H1 (cell line): ENCODE results near the gene CNOT6L. TPM values are rescaled to one million over a fixed set of nuclear protein-coding genes. Genes with fewer than 3 reads are reported as not detected.

Source experiments
- CTCF ChIA-PET: fragments of 300-600 bp; sonication (Branson Sonifier 250); formaldehyde crosslinking; loops from one replicate; lab custom pipeline; 2021; ENCODE audit not compliant: partially characterized antibody; lab: Charles Lee
- POLR2A ChIA-PET: fragments of 300-600 bp; sonication (Branson Sonifier 250); formaldehyde crosslinking; loops from one replicate; lab custom pipeline; 2021; ENCODE audit warnings: inconsistent platforms; ENCODE audit not compliant: partially characterized antibody; lab: Charles Lee
- DNase-seq, 2 experiments: peaks; one replicate each; pipeline versions ENCODE4 v3.0.0 to v3.0.0-alpha.2; 2010 to 2022; ENCODE audit warnings: low spot score in 2 of 2, low read depth in 1 of 2, mixed read lengths in 1 of 2
- FAIRE-seq: peaks from 2 replicates; lab custom pipeline; 2011; peaks lifted over from hg19 to GRCh38; lab: Jason Lieb, UNC
- H2AFZ ChIP-seq: 2 replicates; pipeline ENCODE4 v1.8.1; 2012; ENCODE audit warnings: low read length, inconsistent platforms
- H2AK5ac ChIP-seq: 2 replicates; pipeline ENCODE4 v1.6.1; 2013; ENCODE audit warnings: low read depth, low read length
- H2BK120ac ChIP-seq: replicated peaks from 2 replicates; pipeline ENCODE3; 2013; ENCODE audit warnings: low read depth, low read length, inconsistent platforms
- H2BK12ac ChIP-seq: 2 replicates; pipeline ENCODE4 v1.6.1; 2013; ENCODE audit warnings: low read depth, low read length
- H2BK15ac ChIP-seq: 2 replicates; pipeline ENCODE4 v1.6.1; 2013; ENCODE audit warnings: low read length
- H2BK20ac ChIP-seq: 2 replicates; pipeline ENCODE4 v1.6.1; 2013; ENCODE audit warnings: low read length
- H2BK5ac ChIP-seq: 2 replicates; pipeline ENCODE4 v1.6.1; 2013; ENCODE audit warnings: low read depth, low read length
- H3K14ac ChIP-seq: 2 replicates; pipeline ENCODE4 v1.6.1; 2013; ENCODE audit warnings: inconsistent platforms; ENCODE audit not compliant: insufficient read length
- H3K18ac ChIP-seq: 2 replicates; pipeline ENCODE4 v1.6.1; 2013; ENCODE audit warnings: low read length; ENCODE audit errors: extremely low read depth
- H3K23ac ChIP-seq: 2 replicates; pipeline ENCODE4 v1.6.1; 2013; ENCODE audit warnings: inconsistent platforms; ENCODE audit not compliant: insufficient read length
- H3K23me2 ChIP-seq: 2 replicates; pipeline ENCODE4 v1.6.1; 2013; ENCODE audit warnings: low read depth, low read length
- H3K27ac ChIP-seq: 2 replicates; pipeline ENCODE4 v1.6.1; 2011; ENCODE audit warnings: low read depth, low read length, inconsistent platforms
- H3K27me3 ChIP-seq, 4 experiments: replicated peaks in 1 of 4; 1 replicate in 1 of 4; 2 replicates in 3 of 4; pipeline versions ENCODE4 v1.6.1 to v1.8.1; 2011 to 2013; ENCODE audit warnings: low read length in 3 of 4, mild to moderate bottlenecking in 3 of 4, inconsistent platforms in 2 of 4, mixed read lengths in 2 of 4, moderate library complexity in 1 of 4; ENCODE audit not compliant: control insufficient read depth in 3 of 4, insufficient read depth in 3 of 4; ENCODE audit errors: extremely low read depth in 1 of 4
- H3K36me3 ChIP-seq, 4 experiments: 2 replicates each; pipeline versions ENCODE4 v1.6.1 to v1.8.1; 2011 to 2013; ENCODE audit warnings: mild to moderate bottlenecking in 4 of 4, low read length in 3 of 4, moderate library complexity in 2 of 4, control low read depth in 1 of 4, inconsistent platforms in 1 of 4; ENCODE audit not compliant: insufficient read depth in 4 of 4, control insufficient read depth in 2 of 4
- H3K4ac ChIP-seq: replicated peaks from 2 replicates; pipeline ENCODE3; 2013; ENCODE audit warnings: low read length, low read depth, mixed read lengths, inconsistent platforms; ENCODE audit not compliant: insufficient read length
- H3K4me1 ChIP-seq, 4 experiments: replicated peaks in 1 of 4; 1 replicate in 1 of 4; 2 replicates in 3 of 4; pipeline versions ENCODE4 v1.6.1 to v1.8.1; 2011 to 2013; ENCODE audit warnings: low read length in 3 of 4, inconsistent platforms in 2 of 4, mixed read lengths in 1 of 4; ENCODE audit not compliant: insufficient read depth in 4 of 4, control insufficient read depth in 3 of 4
- H3K4me2 ChIP-seq, 2 experiments: 2 replicates each; pipeline versions ENCODE4 v1.6.1 to v1.8.1; 2011 to 2013; ENCODE audit warnings: low read depth in 2 of 2, low read length in 2 of 2, control low read depth in 1 of 2, inconsistent platforms in 1 of 2, mild to moderate bottlenecking in 1 of 2; ENCODE audit not compliant: insufficient read depth in 1 of 2
- H3K4me3 ChIP-seq, 4 experiments: fragments of 200-600, 300-600 bp in 1 of 4; sonication (generic), shearing (Covaris generic), sonication (Bioruptor Twin) in 1 of 4; 2 replicates each; pipeline versions ENCODE4 v1.5.1 to v1.8.1; 2011 to 2016; ENCODE audit warnings: low read length in 4 of 4, low read depth in 3 of 4, control low read depth in 2 of 4, inconsistent platforms in 2 of 4, mild to moderate bottlenecking in 2 of 4, mixed read lengths in 1 of 4, moderate library complexity in 1 of 4; ENCODE audit not compliant: insufficient read depth in 2 of 4; ENCODE audit errors: extremely low read depth in 1 of 4
- H3K56ac ChIP-seq: replicated peaks from 2 replicates; pipeline ENCODE3; 2013; ENCODE audit warnings: low read depth, mild to moderate bottlenecking, mixed read lengths, low read length, inconsistent platforms; ENCODE audit not compliant: insufficient read length
- H3K79me1 ChIP-seq: 2 replicates; pipeline ENCODE4 v1.6.1; 2013; ENCODE audit warnings: low read depth, low read length, control low read depth
- H3K79me2 ChIP-seq, 2 experiments: 2 replicates each; pipeline versions ENCODE4 v1.6.1 to v1.8.1; 2012 to 2013; ENCODE audit warnings: low read length in 2 of 2, mild to moderate bottlenecking in 2 of 2, inconsistent platforms in 1 of 2; ENCODE audit not compliant: insufficient read depth in 2 of 2, control insufficient read depth in 1 of 2
- H3K9ac ChIP-seq, 4 experiments: replicated peaks in 1 of 4; 1 replicate in 1 of 4; 2 replicates in 3 of 4; pipeline versions ENCODE4 v1.6.1 to v1.8.1; 2011 to 2013; ENCODE audit warnings: low read depth in 3 of 4, low read length in 3 of 4, control low read depth in 2 of 4, mild to moderate bottlenecking in 2 of 4, moderate library complexity in 2 of 4, inconsistent platforms in 1 of 4; ENCODE audit errors: extremely low read depth in 1 of 4
- H3K9me3 ChIP-seq, 2 experiments: 2 replicates each; pipeline versions ENCODE4 v1.6.1 to v1.8.1; 2012 to 2013; ENCODE audit warnings: mild to moderate bottlenecking in 2 of 2, moderate library complexity in 2 of 2, control low read depth in 1 of 2, inconsistent platforms in 1 of 2, low read depth in 1 of 2, low read length in 1 of 2, mixed read lengths in 1 of 2; ENCODE audit not compliant: insufficient read depth in 2 of 2
- H4K20me1 ChIP-seq, 2 experiments: replicated peaks in 1 of 2; 2 replicates each; pipeline versions ENCODE3 to v1.8.1; 2011 to 2013; ENCODE audit warnings: inconsistent platforms in 2 of 2, low read length in 2 of 2, mild to moderate bottlenecking in 1 of 2; ENCODE audit not compliant: insufficient read depth in 2 of 2, control insufficient read depth in 1 of 2
- H4K5ac ChIP-seq: 2 replicates; pipeline ENCODE4 v1.6.1; 2013; ENCODE audit warnings: low read length, low read depth, mixed read lengths, inconsistent platforms; ENCODE audit not compliant: insufficient read length
- H4K8ac ChIP-seq: 2 replicates; pipeline ENCODE4 v1.8.0; 2013; ENCODE audit warnings: mild to moderate bottlenecking, moderate library complexity, low read length, inconsistent platforms; ENCODE audit not compliant: insufficient read depth; ENCODE audit errors: extremely low read depth
- H4K91ac ChIP-seq: replicated peaks from 2 replicates; pipeline ENCODE3; 2013; ENCODE audit warnings: low read length, mixed read lengths, inconsistent platforms; ENCODE audit not compliant: insufficient read length
- CBX8 ChIP-seq: fragments of 300-800, 300-1000 bp; sonication (generic); IDR thresholded peaks from 2 replicates; pipeline ENCODE4 v1.7.1; 2016; ENCODE audit warnings: low read depth, low read length, borderline replicate concordance
- CEBPB ChIP-seq: IDR thresholded peaks from 2 replicates; pipeline ENCODE4 v1.6.1; 2012; ENCODE audit warnings: low read depth, low read length
- CHD1 ChIP-seq: IDR thresholded peaks from 2 replicates; pipeline ENCODE4 v1.6.1; 2012; ENCODE audit warnings: low read depth, low read length, improper control_type of control experiment
- JUN ChIP-seq: IDR thresholded peaks from 2 replicates; pipeline ENCODE4 v1.6.1; 2011; ENCODE audit warnings: low read depth, mild to moderate bottlenecking, improper control_type of control experiment, low read length
- JUND ChIP-seq: IDR thresholded peaks from 2 replicates; pipeline ENCODE4 v1.6.1; 2011; ENCODE audit warnings: mild to moderate bottlenecking, improper control_type of control experiment, low read length
- KDM4A ChIP-seq: IDR thresholded peaks from one replicate; pipeline ENCODE4 v1.7.1; 2012; ENCODE audit warnings: low read depth, mild to moderate bottlenecking, moderate library complexity, low read length, inconsistent platforms; ENCODE audit not compliant: severe bottlenecking
- NRF1 ChIP-seq: IDR thresholded peaks from 2 replicates; pipeline ENCODE4 v1.6.1; 2011; ENCODE audit warnings: mild to moderate bottlenecking, low read depth, low read length, improper control_type of control experiment
- RXRA ChIP-seq: IDR thresholded peaks from 2 replicates; pipeline ENCODE4 v1.6.1; 2011; ENCODE audit warnings: low read depth, mild to moderate bottlenecking, low read length, moderate library complexity; ENCODE audit not compliant: insufficient read depth
- SIX5 ChIP-seq: IDR thresholded peaks from 2 replicates; pipeline ENCODE4 v1.6.1; 2011; ENCODE audit warnings: mild to moderate bottlenecking, low read depth, low read length
- SP1 ChIP-seq: IDR thresholded peaks from 2 replicates; pipeline ENCODE4 v1.6.1; 2011; ENCODE audit warnings: low read depth, low read length
- SUZ12 ChIP-seq: fragments of 200-600 bp; sonication (generic); IDR thresholded peaks from 2 replicates; pipeline ENCODE4 v1.6.1; 2012; ENCODE audit warnings: mild to moderate bottlenecking, inconsistent platforms, low read length, moderate library complexity, mixed read lengths
- TEAD4 ChIP-seq: IDR thresholded peaks from 2 replicates; pipeline ENCODE4 v1.6.1; 2012; ENCODE audit warnings: low read depth, low read length, inconsistent platforms, mixed read lengths
- WGBS, 2 experiments: shearing (Covaris generic) in 1 of 2; methylation state at CpG; one replicate each; pipeline versions ENCODE4 v1.1.6 to v1.1.7; 2013 to 2015; ENCODE audit warnings: low lambda C conversion rate in 2 of 2, mixed read lengths in 2 of 2, inconsistent platforms in 1 of 2, low coverage in 1 of 2, missing lambda C conversion rate in 1 of 2; ENCODE audit not compliant: insufficient replicate concordance in 2 of 2, insufficient coverage in 1 of 2, insufficient read length in 1 of 2; ENCODE audit errors: extremely low coverage in 1 of 2, missing lambda C conversion rate in 1 of 2; 5-methylcytosine and 5-hydroxymethylcytosine counted together
- polyA plus RNA-seq, 7 experiments: library from polyadenylated mRNA; depleted of rRNA in 3 of 7; stranded (reverse) in 5 of 7; unstranded in 2 of 7; fragments of >200 nt in 5 of 7; fragments of 200-250 nt in 2 of 7; gene quantifications; 1 replicate in 5 of 7; 2 replicates in 1 of 7; 4 replicates in 1 of 7; pipeline versions ENCODE4 v1.2.1 to v1.2.3, GENCODE V29; 2011 to 2013; ENCODE audit warnings: missing spikeins in 2 of 7, mixed read lengths in 2 of 7
- total RNA-seq: library from RNA; stranded (reverse); fragmentation: NEBNext Ultra II Directional; extraction: Animal tissue kit (Norgen Biotek cat#: 25700); gene quantifications from 2 replicates; pipeline ENCODE4 v1.2.1, GENCODE V29; 2021
- TF ChIP-seq, protein P1 (sequence below): IDR thresholded peaks from 2 replicates; pipeline ENCODE4 v1.6.1; 2012; ENCODE audit warnings: low read length, inconsistent platforms

Gene CNOT6L
- total and polyA plus RNA-seq, 2 of the 8 experiments (the other 6 are each of a cell fraction or from before 2014, with no cell fraction given) = 2.0 to 22.4 TPM

DNA sequence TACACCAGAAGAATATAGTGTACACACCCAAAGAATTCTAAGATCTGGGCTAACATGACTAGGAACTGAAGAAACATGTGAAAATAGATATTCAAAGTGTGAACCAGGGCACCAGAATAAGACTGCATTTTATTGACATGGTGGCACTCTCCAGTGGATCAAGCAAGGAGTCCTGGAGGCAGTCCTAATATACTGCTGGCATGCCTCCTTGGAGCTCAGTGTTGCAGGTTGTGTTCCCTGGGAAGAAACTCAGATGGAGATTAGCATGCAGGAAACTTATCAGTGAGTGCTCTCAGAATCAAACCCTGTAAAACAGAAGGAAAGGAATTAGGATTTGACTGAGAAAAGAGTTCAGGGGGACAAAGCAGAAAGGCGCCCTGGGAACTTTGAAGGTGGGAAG, 108.5 kb downstream of the CNOT6L start:
- Histone ChIP-seq H3K56ac (no peak overlapping the region), H3K14ac (no peak overlapping the region), H3K79me1 (no peaks in the 10 kb centered on the region; the same call in 1 of the 2 replicates), H2BK20ac (no peak overlapping the region), H3K36me3 (no peaks in the 10 kb centered on the region), H3K27me3 (no peaks in the 10 kb centered on the region), H2BK15ac (no peak overlapping the region), H2BK12ac (no peak overlapping the region), H3K27ac (no peak overlapping the region), H3K9ac (no peak overlapping the region), H3K23me2 (no peaks in the 10 kb centered on the region; the same call in 1 of the 2 replicates), H2AK5ac (no peak overlapping the region), H3K4me3 (no peak overlapping the region), H3K9me3 (no peaks in the 10 kb centered on the region), H2BK120ac (no peak overlapping the region), H3K18ac (no peak overlapping the region), H4K20me1 (no peaks in the 10 kb centered on the region), H3K23ac (no peak overlapping the region), H3K79me2 (no peaks in the 10 kb centered on the region), H3K4me1 (peaks cover 0 to 3% (median 1%) of the 10 kb centered on the region in 4 experiments; a peak in 2 of 7 replicates), H4K8ac (no peak overlapping the region), H3K4ac (no peak overlapping the region), H2AFZ (no peak overlapping the region), H2BK5ac (no peak overlapping the region), H4K5ac (no peak overlapping the region), H4K91ac (no peak overlapping the region), H3K4me2 (no peak overlapping the region)
- no peak for DNase-seq
- ChIA-PET CTCF (interaction anchor here (1.4 kb wide), 1 partner anchor 98 kb away, joined by 3 read pairs; no protein-coding TSS in a partner anchor), POLR2A (no interaction called here)
- no peak for FAIRE-seq
- WGBS, 2 experiments = 80% methylated on average over 1 of the region's 1 CpG; no CpG with 5 or more reads in 1 of the 2 experiments
- no peak for TF ChIP-seq NRF1
- no peak for TF ChIP-seq KDM4A
- TF ChIP-seq, protein P1, sequence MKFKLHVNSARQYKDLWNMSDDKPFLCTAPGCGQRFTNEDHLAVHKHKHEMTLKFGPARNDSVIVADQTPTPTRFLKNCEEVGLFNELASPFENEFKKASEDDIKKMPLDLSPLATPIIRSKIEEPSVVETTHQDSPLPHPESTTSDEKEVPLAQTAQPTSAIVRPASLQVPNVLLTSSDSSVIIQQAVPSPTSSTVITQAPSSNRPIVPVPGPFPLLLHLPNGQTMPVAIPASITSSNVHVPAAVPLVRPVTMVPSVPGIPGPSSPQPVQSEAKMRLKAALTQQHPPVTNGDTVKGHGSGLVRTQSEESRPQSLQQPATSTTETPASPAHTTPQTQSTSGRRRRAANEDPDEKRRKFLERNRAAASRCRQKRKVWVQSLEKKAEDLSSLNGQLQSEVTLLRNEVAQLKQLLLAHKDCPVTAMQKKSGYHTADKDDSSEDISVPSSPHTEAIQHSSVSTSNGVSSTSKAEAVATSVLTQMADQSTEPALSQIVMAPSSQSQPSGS = no peak
- no peak for TF ChIP-seq SP1
- no peak for TF ChIP-seq RXRA
- TF ChIP-seq TEAD4 = no peak
- TF ChIP-seq CBX8 = no peak
- no peak for TF ChIP-seq CHD1
- TF ChIP-seq JUN = no peak
- no peak for TF ChIP-seq CEBPB
- no peak for TF ChIP-seq SIX5
- TF ChIP-seq SUZ12 = no peak
- TF ChIP-seq JUND = no peak
